Neural cell (in vitro differentiated cells): ENCODE measurements around the gene TNFRSF19. TPM values are rescaled to one million over a fixed set of nuclear protein-coding genes. Genes with fewer than 3 reads are reported as not detected.

ENCODE experiments used
- H2AFZ ChIP-seq: fragments of 200-600, 300-800 bp; sonication (generic), shearing (Covaris generic); 2 replicates; pipeline ENCODE4 v1.6.0; 2014; ENCODE audit warnings: low read depth, mild to moderate bottlenecking, antibody characterized with exemption, low read length, moderate library complexity
- H3F3A ChIP-seq: fragments of 200-600 bp; shearing (Covaris generic); 2 replicates; pipeline ENCODE4 v1.6.1; 2016; ENCODE audit warnings: mild to moderate bottlenecking, moderate library complexity, mixed read lengths, antibody characterized with exemption, low read length; ENCODE audit not compliant: insufficient read depth, poor library complexity, severe bottlenecking
- H3K27ac ChIP-seq: fragments of 200-600, 300-800 bp; sonication (generic), shearing (Covaris generic); 2 replicates; pipeline ENCODE4 v1.5.1; 2014; ENCODE audit warnings: mild to moderate bottlenecking, low read length, moderate library complexity
- H3K27me3 ChIP-seq: fragments of 300-800, 200-600 bp; sonication (generic), shearing (Covaris generic); 2 replicates; pipeline ENCODE4 v1.6.0; 2014; ENCODE audit warnings: mild to moderate bottlenecking, low read depth, low read length, moderate library complexity; ENCODE audit not compliant: insufficient read depth
- H3K36me3 ChIP-seq: fragments of 300-800, 200-600 bp; sonication (generic), shearing (Covaris generic); 2 replicates; pipeline ENCODE4 v1.5.1; 2014; ENCODE audit warnings: mild to moderate bottlenecking, antibody characterized with exemption, low read length, moderate library complexity; ENCODE audit not compliant: insufficient read depth
- H3K4me2 ChIP-seq: fragments of 300-800, 200-600 bp; sonication (generic), shearing (Covaris generic); 2 replicates; pipeline ENCODE4 v1.6.0; 2014; ENCODE audit warnings: mild to moderate bottlenecking, low read length
- H3K4me3 ChIP-seq: fragments of 300-800, 200-600 bp; sonication (generic), shearing (Covaris generic); 2 replicates; pipeline ENCODE4 v1.5.1; 2014; ENCODE audit warnings: mild to moderate bottlenecking, low read length, moderate library complexity
- H3K79me2 ChIP-seq: fragments of 200-600 bp; shearing (Covaris generic); replicated peaks from 2 replicates; pipeline ENCODE4 v1.6.0; 2014; ENCODE audit warnings: mild to moderate bottlenecking, low read length, moderate library complexity; ENCODE audit not compliant: insufficient read depth
- H3K9ac ChIP-seq: fragments of 300-800, 200-600 bp; sonication (generic), shearing (Covaris generic); 2 replicates; pipeline ENCODE4 v1.6.1; 2016; ENCODE audit warnings: mild to moderate bottlenecking, low read length, mixed read lengths
- H3K9me2 ChIP-seq: fragments of 200-600 bp; shearing (Covaris generic); 2 replicates; pipeline ENCODE4 v1.6.1; 2016; ENCODE audit warnings: mild to moderate bottlenecking, low read length, mixed read lengths; ENCODE audit not compliant: insufficient read depth
- H3K9me3 ChIP-seq: fragments of 200-600, 300-800 bp; sonication (generic), shearing (Covaris generic); 2 replicates; pipeline ENCODE4 v1.6.1; 2016; ENCODE audit warnings: mild to moderate bottlenecking, mixed run types, low read length, moderate library complexity, mixed read lengths
- H4K20me1 ChIP-seq: fragments of 200-600 bp; shearing (Covaris generic); 2 replicates; pipeline ENCODE4 v1.6.1; 2016; ENCODE audit warnings: mild to moderate bottlenecking, mixed run types; ENCODE audit not compliant: insufficient read depth
- CTCF ChIP-seq: fragments of 450-650 bp; IDR thresholded peaks from 2 replicates; pipeline ENCODE4 v1.5.1; 2014; ENCODE audit warnings: antibody characterized with exemption, mild to moderate bottlenecking, moderate library complexity; ENCODE audit not compliant: poor library complexity, severe bottlenecking
- EP300 ChIP-seq: fragments of 450-650 bp; conservative IDR thresholded peaks from 2 replicates; pipeline ENCODE4 v1.6.1; 2014; ENCODE audit warnings: antibody characterized with exemption, mild to moderate bottlenecking, moderate library complexity; ENCODE audit not compliant: poor library complexity, severe bottlenecking
- EZH2 ChIP-seq: fragments of 200-600, 300-800 bp; shearing (Covaris generic), sonication (generic); IDR thresholded peaks from 2 replicates; pipeline ENCODE4 v1.6.1; 2014; ENCODE audit warnings: antibody characterized with exemption, low read length, borderline replicate concordance, mild to moderate bottlenecking; ENCODE audit not compliant: insufficient read depth, poor library complexity, severe bottlenecking
- MXI1 ChIP-seq: fragments of 450-650 bp; conservative IDR thresholded peaks from 2 replicates; pipeline ENCODE4 v1.6.1; 2014; ENCODE audit warnings: antibody characterized with exemption, mild to moderate bottlenecking; ENCODE audit not compliant: poor library complexity, severe bottlenecking
- POLR2AphosphoS5 ChIP-seq: IDR thresholded peaks from 2 replicates; pipeline ENCODE4 v1.6.1; 2012
- RAD21 ChIP-seq: fragments of 450-650 bp; conservative IDR thresholded peaks from 2 replicates; pipeline ENCODE4 v1.6.1; 2014; ENCODE audit warnings: antibody characterized with exemption, mild to moderate bottlenecking, moderate library complexity
- SMC3 ChIP-seq: fragments of 450-650 bp; conservative IDR thresholded peaks from 2 replicates; pipeline ENCODE4 v1.6.1; 2014; ENCODE audit warnings: antibody characterized with exemption, mild to moderate bottlenecking, moderate library complexity; ENCODE audit not compliant: poor library complexity
- TAF1 ChIP-seq: IDR thresholded peaks from 2 replicates; pipeline ENCODE4 v1.6.1; 2012; ENCODE audit warnings: low read depth
- polyA plus RNA-seq: library from polyadenylated mRNA; depleted of rRNA; stranded (reverse); fragments of >200 nt; gene quantifications from 2 replicates; pipeline ENCODE4 v1.2.3, GENCODE V29; 2014
- TF ChIP-seq, protein P1 (sequence below): IDR thresholded peaks from 2 replicates; pipeline ENCODE4 v1.6.1; 2012; ENCODE audit warnings: borderline replicate concordance

TNFRSF19 gene
- polyA plus RNA-seq, 1 donor from 2014 or later = 3.3 TPM

GRCh38 chr13:23628250-23628649, 58.0 kb downstream of the TNFRSF19 start:
- Histone ChIP-seq H3K36me3 (no peaks in the 10 kb centered on the region), H3K4me2 (no peak overlapping the region), H3K9me3 (no peaks in the 10 kb centered on the region), H3F3A (no peaks in the 10 kb centered on the region), H3K27me3 (no peaks in the 10 kb centered on the region), H3K9ac (no peak overlapping the region), H3K27ac (no peak overlapping the region), H3K79me2 (no peaks in the 10 kb centered on the region), H4K20me1 (no peaks in the 10 kb centered on the region), H2AFZ (no peak overlapping the region), H3K9me2 (no peaks in the 10 kb centered on the region), H3K4me3 (no peak overlapping the region)
- no peak for TF ChIP-seq TAF1
- no peak for TF ChIP-seq POLR2AphosphoS5
- TF ChIP-seq EZH2 = no peak
- no peak for TF ChIP-seq SMC3
- TF ChIP-seq, protein P1, sequence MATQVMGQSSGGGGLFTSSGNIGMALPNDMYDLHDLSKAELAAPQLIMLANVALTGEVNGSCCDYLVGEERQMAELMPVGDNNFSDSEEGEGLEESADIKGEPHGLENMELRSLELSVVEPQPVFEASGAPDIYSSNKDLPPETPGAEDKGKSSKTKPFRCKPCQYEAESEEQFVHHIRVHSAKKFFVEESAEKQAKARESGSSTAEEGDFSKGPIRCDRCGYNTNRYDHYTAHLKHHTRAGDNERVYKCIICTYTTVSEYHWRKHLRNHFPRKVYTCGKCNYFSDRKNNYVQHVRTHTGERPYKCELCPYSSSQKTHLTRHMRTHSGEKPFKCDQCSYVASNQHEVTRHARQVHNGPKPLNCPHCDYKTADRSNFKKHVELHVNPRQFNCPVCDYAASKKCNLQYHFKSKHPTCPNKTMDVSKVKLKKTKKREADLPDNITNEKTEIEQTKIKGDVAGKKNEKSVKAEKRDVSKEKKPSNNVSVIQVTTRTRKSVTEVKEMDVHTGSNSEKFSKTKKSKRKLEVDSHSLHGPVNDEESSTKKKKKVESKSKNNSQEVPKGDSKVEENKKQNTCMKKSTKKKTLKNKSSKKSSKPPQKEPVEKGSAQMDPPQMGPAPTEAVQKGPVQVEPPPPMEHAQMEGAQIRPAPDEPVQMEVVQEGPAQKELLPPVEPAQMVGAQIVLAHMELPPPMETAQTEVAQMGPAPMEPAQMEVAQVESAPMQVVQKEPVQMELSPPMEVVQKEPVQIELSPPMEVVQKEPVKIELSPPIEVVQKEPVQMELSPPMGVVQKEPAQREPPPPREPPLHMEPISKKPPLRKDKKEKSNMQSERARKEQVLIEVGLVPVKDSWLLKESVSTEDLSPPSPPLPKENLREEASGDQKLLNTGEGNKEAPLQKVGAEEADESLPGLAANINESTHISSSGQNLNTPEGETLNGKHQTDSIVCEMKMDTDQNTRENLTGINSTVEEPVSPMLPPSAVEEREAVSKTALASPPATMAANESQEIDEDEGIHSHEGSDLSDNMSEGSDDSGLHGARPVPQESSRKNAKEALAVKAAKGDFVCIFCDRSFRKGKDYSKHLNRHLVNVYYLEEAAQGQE = no peak

DNA sequence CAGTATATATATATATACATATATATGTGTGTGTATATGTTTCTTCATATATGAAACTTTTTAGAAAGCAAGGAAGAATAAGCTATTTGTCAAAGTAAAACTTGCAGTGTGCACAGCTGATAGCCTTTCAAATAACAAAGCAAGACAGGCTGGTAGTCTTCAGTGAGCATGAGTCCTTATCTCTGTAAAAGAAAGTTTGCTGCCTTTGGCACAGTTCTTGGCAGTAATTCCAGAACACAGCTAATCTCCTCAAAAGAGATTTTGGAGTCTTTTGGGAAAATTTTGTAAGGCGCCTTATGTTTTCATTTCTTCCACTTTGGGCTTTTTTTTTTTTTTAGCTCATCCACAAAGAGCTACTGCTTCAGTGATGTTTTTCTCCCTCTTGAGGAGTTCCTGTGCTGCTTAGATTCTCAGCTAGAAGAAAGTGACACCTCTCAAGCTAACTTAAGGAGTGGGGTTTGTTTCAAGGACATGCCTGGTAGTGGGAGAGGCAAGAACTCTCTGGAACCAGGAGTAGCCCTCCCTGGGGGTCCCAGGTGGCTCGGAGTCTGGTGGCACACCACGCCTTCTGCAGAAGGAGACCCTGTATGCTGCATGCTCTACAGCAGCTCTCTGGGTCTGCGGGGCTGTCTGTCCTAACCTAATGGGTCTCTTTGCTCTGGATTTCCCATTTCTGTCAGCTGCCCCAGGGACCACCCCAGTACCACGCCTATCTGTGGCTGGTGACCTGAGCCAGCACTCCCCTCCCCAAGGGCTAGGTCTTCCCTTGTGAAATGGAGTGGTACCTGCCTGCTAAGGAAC, 58.8 kb downstream of the TNFRSF19 start:
- H2AFZ ChIP-seq = no peak overlapping the region
- TF ChIP-seq POLR2AphosphoS5 = no peak
- TF ChIP-seq MXI1 = no peak
- TF ChIP-seq EP300 = no peak
- no peak for TF ChIP-seq EZH2
- TF ChIP-seq, protein P1 = no peak
- TF ChIP-seq RAD21 = no peak
- no peak for TF ChIP-seq CTCF
- no peak for TF ChIP-seq TAF1

More for the DNA sequence above, 58.8 kb downstream of the TNFRSF19 start:
- Histone ChIP-seq H3K27ac (no peak overlapping the region), H3K9me2 (no peaks in the 10 kb centered on the region), H3K4me3 (no peak overlapping the region), H4K20me1 (no peaks in the 10 kb centered on the region), H3K9ac (no peak overlapping the region), H3K4me2 (no peak overlapping the region), H3K79me2 (no peaks in the 10 kb centered on the region), H3K9me3 (no peaks in the 10 kb centered on the region), H3F3A (no peaks in the 10 kb centered on the region), H3K36me3 (no peaks in the 10 kb centered on the region), H3K27me3 (no peaks in the 10 kb centered on the region)
